ENCODE data around the gene RAI14. TPM values are rescaled to one million over a fixed set of nuclear protein-coding genes. Genes with fewer than 3 reads are reported as not detected.

The RAI14 gene
- total RNA-seq, 4 donors from 2014 or later, result 24.2 to 40.1 (median 28.0) TPM

DNA sequence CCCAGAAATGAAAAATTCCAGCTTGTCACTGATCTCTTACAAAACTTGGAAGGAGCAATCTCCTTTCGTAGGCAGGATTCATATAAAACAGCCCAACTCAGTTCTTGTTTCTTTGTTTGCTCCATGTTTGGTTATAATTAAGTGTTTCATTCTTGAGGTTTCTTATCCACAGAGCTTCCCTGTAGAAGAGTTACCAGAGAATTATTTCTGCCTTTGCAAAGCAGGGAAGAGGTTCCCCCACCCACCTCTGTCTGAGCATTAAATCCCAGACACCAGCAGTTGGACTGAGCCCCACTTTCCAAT is 34.1 kb upstream of the RAI14 start:
- Histone ChIP-seq H3K9me3 (no peaks in the 10 kb centered on the region), H3K4me3 (no peak overlapping the region), H3K27ac (peak overlapping the region; percentile 27), H3K36me3 (no peaks in the 10 kb centered on the region), H3K27me3 (no peaks in the 10 kb centered on the region), H3K4me1 (peaks cover 2% of the 10 kb centered on the region)
- DNase-seq (ENCODE audit: low spot score in 2 of 2), result no peak
- WGBS, result 38% methylated on average over 1 of the region's 1 CpG
- TF ChIP-seq POLR2AphosphoS5 (IDR thresholded peaks at IDR 0.05), result no peak

- H3K27ac ChIP-seq, result no peak overlapping the region
- H3K27me3 ChIP-seq, result no peaks in the 10 kb centered on the region
- peaks cover 2% of the 10 kb centered on the region for H3K4me1 ChIP-seq
- no peak overlapping the region for H3K4me3 ChIP-seq
- no peaks in the 10 kb centered on the region for H3K9me3 ChIP-seq
- 48% methylated on average over 3 of the region's 3 CpGs for WGBS
- TF ChIP-seq CTCF (IDR thresholded peaks at IDR 0.05) (no peak), POLR2AphosphoS5 (IDR thresholded peaks at IDR 0.05) (no peak), POLR2A (IDR thresholded peaks at IDR 0.05) (no peak), EP300 (IDR thresholded peaks at IDR 0.05) (no peak)
- no peak for DNase-seq (ENCODE audit: low spot score in 2 of 2)
- no peaks in the 10 kb centered on the region for H3K36me3 ChIP-seq
Observed at GRCh38 chr5:34624691-34625090, 31.4 kb upstream of the RAI14 start.

- no peak overlapping the region for H3K27ac ChIP-seq
- TF ChIP-seq POLR2AphosphoS5 (IDR thresholded peaks at IDR 0.05) (no peak), CTCF (IDR thresholded peaks at IDR 0.05) (no peak)
- DNase-seq (ENCODE audit: low spot score in 2 of 2), result no peak
- H3K27me3 ChIP-seq, result no peaks in the 10 kb centered on the region
- 70% methylated on average over 1 of the region's 1 CpG for WGBS
- H3K4me3 ChIP-seq, result no peak overlapping the region
- H3K36me3 ChIP-seq, result no peaks in the 10 kb centered on the region
- H3K4me1 ChIP-seq, result peaks cover 2% of the 10 kb centered on the region
- H3K9me3 ChIP-seq, result no peaks in the 10 kb centered on the region
Observed at GRCh38 chr5:34625246-34625645, 30.9 kb upstream of the RAI14 start.

- no peak overlapping the region for H3K4me3 ChIP-seq
- WGBS, result 72% methylated on average over 6 of the region's 6 CpGs
- TF ChIP-seq POLR2AphosphoS5 (IDR thresholded peaks at IDR 0.05) (no peak), EP300 (IDR thresholded peaks at IDR 0.05) (no peak), CTCF (IDR thresholded peaks at IDR 0.05) (no peak), POLR2A (IDR thresholded peaks at IDR 0.05) (no peak)
- H3K36me3 ChIP-seq, result no peaks in the 10 kb centered on the region
- DNase-seq (ENCODE audit: low spot score in 2 of 2), result no peak
- H3K4me1 ChIP-seq, result peaks cover 2% of the 10 kb centered on the region
- H3K9me3 ChIP-seq, result no peaks in the 10 kb centered on the region
- no peak overlapping the region for H3K27ac ChIP-seq
- no peaks in the 10 kb centered on the region for H3K27me3 ChIP-seq
Observed at GRCh38 chr5:34626036-34626435, 30.1 kb upstream of the RAI14 start.

GRCh38 chr5:34626751-34627150 is 29.4 kb upstream of the RAI14 start:
- peaks cover 2% of the 10 kb centered on the region for H3K4me1 ChIP-seq
- no peak for TF ChIP-seq POLR2A (IDR thresholded peaks at IDR 0.05)
- no peak for TF ChIP-seq POLR2AphosphoS5 (IDR thresholded peaks at IDR 0.05)
- TF ChIP-seq EP300 (IDR thresholded peaks at IDR 0.05), result no peak
- no peak for TF ChIP-seq CTCF (IDR thresholded peaks at IDR 0.05)
- H3K36me3 ChIP-seq, result no peaks in the 10 kb centered on the region
- no peaks in the 10 kb centered on the region for H3K9me3 ChIP-seq
- 83% methylated on average over 5 of the region's 5 CpGs for WGBS
- H3K27me3 ChIP-seq, result no peaks in the 10 kb centered on the region
- no peak for DNase-seq (ENCODE audit: low spot score in 2 of 2)
- H3K4me3 ChIP-seq, result no peak overlapping the region
- no peak overlapping the region for H3K27ac ChIP-seq

GRCh38 chr5:34627794-34628193 is 28.3 kb upstream of the RAI14 start:
- Histone ChIP-seq H3K9me3 (no peaks in the 10 kb centered on the region), H3K27me3 (no peaks in the 10 kb centered on the region), H3K4me1 (peaks cover 2% of the 10 kb centered on the region), H3K27ac (no peak overlapping the region), H3K4me3 (no peak overlapping the region), H3K36me3 (no peaks in the 10 kb centered on the region)
- no peak for DNase-seq (ENCODE audit: low spot score in 2 of 2)
- 49% methylated on average over 1 of the region's 1 CpG for WGBS
- TF ChIP-seq POLR2A (IDR thresholded peaks at IDR 0.05) (no peak), CTCF (IDR thresholded peaks at IDR 0.05) (no peak), POLR2AphosphoS5 (IDR thresholded peaks at IDR 0.05) (no peak), EP300 (IDR thresholded peaks at IDR 0.05) (no peak)
